NCI-H526 treated with DMSO at 0.1 percent for 48 hours (cell line): ENCODE data around the gene SFT2D1.
A peak's percentile ranks its signal among the peaks of the same experiment; 100 is the strongest.

Source experiments
- DNase-seq: peaks from one replicate; lab custom pipeline; 2025; lab: John Stamatoyannopoulos, UW

The SFT2D1 gene

GRCh38 chr6:166307082-166308032, 35.0 kb downstream of the SFT2D1 start:
- DNase-seq: peak; percentile 21

DNA sequence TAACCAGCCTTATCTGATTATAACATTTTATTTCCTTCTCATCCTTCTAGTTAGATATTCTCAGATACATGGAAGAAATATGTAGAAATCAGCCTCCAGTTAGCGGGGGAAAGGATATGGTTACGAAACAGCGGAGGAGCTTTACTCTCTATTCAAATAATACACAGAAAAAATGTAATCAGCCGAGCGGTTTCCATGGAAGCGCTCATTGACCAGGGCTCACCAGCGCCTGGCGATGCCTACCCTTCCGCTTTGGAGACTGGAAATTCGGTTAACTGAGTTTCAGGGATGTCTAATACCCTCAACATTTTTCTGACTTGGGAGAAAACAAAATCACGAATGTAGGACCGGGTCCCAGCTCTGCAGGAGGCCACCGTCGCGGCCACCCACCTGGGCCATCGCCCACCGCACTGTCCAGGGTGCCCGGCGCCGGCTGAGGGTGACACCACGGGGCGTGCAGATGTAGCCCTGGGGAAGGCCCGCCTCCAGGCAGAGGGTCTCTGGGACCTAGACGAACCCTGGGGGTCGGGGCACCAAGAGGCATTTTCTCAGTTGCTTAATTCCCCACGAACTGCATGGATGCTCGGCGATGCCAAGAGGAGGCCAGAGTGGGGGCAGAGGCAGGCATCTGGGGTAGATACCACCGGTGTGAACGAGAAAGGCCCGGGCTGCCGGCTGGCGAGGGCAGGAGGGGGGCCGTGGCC, 35.8 kb downstream of the SFT2D1 start:
- DNase-seq: peak; percentile 10

GRCh38 chr6:166305562-166306117, 36.7 kb downstream of the SFT2D1 start:
- DNase-seq: no peak

- DNase-seq: no peak
These were observed 38.2 kb downstream of the SFT2D1 start for GRCh38 chr6:166304106-166304505.

- DNase-seq: no peak
These were observed 40.5 kb downstream of the SFT2D1 start for GRCh38 chr6:166301611-166302529.

DNA sequence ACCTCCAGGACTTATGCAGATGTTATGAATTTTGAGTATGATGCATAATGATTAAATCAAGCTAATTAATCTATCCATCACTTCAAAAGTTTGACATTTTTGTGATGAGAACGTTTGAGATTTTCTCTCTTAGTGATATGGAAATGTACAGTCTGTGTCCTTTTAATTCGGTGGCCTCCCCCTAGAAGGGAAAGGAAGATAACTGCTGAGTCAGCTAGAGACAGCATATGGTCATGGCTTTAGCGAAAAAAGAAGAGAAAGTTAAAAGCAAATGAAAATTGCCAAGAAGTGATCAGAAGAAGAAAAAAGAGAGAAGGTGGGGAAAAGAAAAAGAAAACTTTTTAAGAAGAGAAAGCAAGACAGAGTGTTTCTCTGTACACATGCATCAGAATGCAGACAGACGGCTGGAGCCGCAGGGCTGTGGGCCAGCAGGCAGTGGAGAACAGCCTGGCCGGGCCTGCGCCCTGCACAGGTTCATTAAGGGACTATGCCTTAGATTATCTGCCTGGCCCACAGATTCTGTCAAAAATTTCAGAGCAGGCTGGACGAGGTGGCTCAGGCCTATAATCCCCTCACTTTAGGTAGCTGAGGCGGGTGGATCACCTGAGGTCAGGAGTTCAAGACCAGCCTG, 41.9 kb downstream of the SFT2D1 start:
- DNase-seq: no peak

- DNase-seq: no peak
These were observed 44.7 kb downstream of the SFT2D1 start for GRCh38 chr6:166297606-166298005.

- DNase-seq: no peak
These were observed 46.1 kb downstream of the SFT2D1 start for GRCh38 chr6:166296035-166296883.

- no peak for DNase-seq
These were observed 48.4 kb downstream of the SFT2D1 start for GRCh38 chr6:166293731-166294584.

DNA sequence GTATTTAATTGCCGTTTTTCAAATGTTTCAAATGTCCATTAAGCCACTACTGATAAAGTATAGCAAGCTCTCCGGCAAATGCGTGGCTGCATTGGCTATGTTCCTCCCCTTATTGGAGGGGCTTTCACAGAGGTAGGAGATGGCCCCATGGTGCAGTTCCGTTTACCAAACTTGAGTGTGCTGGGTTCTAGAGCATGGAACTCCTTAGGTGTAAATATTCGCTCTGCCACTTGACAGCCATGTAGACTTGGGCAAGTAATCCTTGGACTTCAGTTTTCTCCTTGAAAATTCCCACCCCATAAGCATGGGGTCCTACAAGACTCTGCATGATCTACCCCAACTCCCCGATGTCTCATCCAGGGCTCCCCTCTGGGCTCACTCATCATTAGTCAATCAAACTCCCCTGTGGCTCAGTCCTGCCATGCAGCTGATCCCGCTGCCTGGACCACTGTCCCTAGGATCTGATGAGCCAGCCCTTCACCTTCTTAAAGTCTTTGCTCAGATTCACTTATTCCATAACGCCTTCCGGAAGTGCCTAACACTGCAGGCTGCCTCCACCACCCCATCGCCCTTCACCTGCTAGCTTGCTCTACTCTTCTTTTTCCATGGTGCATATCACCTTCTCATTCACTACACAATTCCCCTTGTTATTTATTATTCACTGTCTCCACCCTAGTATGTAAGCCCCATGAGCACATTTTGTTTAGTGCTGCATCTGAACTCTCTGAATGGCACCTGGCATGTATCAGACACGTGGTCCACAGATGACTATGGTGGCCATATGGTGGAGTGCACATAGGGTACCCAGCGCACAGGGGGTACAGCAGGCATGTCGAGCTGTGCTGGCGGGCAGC, 52.9 kb downstream of the SFT2D1 start:
- no peak for DNase-seq

- no peak for DNase-seq
These were observed 55.5 kb downstream of the SFT2D1 start for GRCh38 chr6:166286839-166287271.

GRCh38 chr6:166285233-166285632, 57.1 kb downstream of the SFT2D1 start:
- no peak for DNase-seq

- DNase-seq: no peak
These were observed 57.7 kb downstream of the SFT2D1 start for GRCh38 chr6:166284640-166285039.

GRCh38 chr6:166282394-166283032, 59.8 kb downstream of the SFT2D1 start:
- no peak for DNase-seq

- DNase-seq: no peak
These were observed 61.2 kb downstream of the SFT2D1 start for GRCh38 chr6:166281104-166281503.

GRCh38 chr6:166279393-166279679, 63.0 kb downstream of the SFT2D1 start:
- DNase-seq: no peak

DNA sequence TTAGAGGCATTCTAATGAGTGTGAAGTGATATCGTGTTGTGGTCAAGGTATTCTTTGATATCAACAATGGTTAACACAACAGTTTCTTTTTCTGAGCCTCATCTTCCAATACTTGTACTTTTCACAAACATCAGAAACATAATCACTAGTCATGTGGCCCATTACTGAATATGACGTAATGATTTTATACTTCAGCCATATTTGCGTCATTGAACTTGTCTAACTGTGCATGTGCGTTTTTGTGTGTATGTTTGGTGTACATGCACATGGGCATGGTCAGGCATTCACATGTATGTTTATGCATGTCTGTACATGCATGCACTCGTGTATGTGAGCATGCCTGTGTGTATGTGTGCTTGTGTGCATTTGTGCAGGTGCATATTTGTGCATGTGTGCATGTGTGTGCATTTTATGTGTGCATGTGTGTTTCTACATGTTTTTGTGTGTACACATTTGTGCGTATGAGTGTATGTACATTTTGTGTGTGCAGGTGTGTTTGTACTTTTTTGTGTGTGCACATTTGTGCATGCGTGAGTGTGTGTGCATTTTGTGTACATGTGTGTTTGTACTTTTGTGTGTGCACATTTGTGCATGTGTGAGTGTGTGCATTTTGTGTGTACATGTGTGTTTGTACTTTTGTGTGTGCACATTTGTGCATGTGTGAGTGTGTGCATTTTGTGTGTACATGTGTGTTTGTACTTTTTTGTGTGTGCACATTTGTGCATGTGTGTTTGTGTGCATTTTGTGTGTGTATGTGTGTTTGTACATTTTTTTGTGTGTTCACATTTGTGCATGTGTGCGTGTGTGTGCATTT, 63.6 kb downstream of the SFT2D1 start:
- DNase-seq: no peak
